Activated CD8-positive, alpha-beta memory T cell treated with anti-CD3 and anti-CD28 coated beads for 1 hour (primary cell): ENCODE results near the gene NCOA1.
"Not testable (repeated sequence)": the region's sequence is repeated elsewhere in the genome, so short reads cannot be mapped to it uniquely, and the experiment has no call there.

ENCODE experiments used
- DNase-seq, 2 donors: peaks; one replicate each; pipeline ENCODE4 v3.0.0-alpha.2; 2020; ENCODE audit warnings: low read depth in 1 of 2; ENCODE audit errors: extremely low read depth in 1 of 2

NCOA1 gene

GRCh38 chr2:24570225-24570624 lies 79.2 kb downstream of the NCOA1 start:
- no peak for DNase-seq

DNA sequence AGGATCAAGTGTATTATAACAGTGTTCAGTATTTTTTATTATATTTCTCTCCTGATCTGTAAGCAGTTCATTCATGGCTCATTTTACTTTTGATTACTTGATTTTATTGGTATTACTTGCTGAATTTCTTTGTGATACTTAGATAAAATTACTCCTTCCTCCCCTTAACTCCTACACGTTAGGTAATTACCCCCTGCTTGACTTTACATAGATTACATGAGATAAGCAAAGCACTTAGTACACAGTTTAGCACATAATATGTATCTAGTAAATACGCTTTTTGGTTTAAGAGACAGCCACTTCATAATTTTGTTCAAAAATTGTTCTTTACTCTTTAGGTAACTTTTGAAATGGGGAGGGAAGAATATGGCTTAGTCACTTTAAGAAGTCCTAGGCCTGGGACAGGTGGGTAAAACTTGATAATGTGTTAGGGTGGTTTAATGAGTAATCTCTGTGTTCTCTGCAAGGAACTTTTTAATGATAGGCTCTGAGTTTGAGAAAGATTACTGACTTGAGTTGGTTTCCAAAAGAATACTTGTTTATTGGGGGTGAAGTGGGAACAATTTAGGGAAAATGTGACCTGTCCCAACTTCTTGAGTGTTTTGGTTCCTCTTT lies 80.9 kb downstream of the NCOA1 start:
- no peak for DNase-seq

- no peak for DNase-seq
These were observed 85.1 kb downstream of the NCOA1 start for GRCh38 chr2:24576146-24576545.

GRCh38 chr2:24576617-24577016 lies 85.6 kb downstream of the NCOA1 start:
- no peak for DNase-seq

DNA sequence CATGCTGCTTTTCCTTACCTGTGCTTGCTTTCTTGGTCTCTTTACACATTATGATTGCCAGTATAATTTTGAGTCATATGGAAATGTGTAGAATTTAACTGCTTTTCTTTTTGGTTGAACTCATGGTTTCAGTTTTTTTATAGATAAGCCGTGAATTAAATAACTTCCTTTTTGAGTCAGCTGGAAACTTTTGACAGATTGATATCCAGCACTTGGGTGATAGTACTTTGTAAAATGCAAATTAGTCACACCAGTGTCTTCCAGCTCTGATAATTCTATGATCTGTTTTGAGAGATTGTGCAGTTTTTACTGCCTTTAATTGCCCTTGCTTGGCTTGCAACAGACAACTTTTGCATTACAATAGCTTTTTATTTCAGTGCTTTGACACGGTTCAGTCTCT lies 86.4 kb downstream of the NCOA1 start:
- DNase-seq: no peak

GRCh38 chr2:24579053-24579803 lies 88.2 kb downstream of the NCOA1 start:
- DNase-seq: no peak

- no peak for DNase-seq
These were observed 89.5 kb downstream of the NCOA1 start for GRCh38 chr2:24580561-24580960.

DNA sequence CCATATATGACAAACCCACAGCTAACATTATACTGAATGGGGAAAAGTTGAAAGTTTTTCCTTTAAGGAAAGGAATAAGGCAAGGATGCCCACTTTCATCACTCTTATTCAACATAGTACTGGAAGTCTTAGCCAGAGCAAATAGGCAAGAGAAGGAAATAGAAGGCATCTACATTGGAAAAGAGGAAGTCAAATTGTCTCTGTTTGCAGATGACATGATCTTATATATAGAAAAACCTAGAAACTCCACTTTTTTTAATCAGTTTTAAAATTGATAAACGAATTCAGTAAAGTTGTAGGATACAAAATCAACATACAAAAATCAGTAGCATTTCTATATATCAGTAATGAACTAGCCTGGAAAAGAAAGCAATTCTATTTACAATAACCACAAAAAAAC lies 90.9 kb downstream of the NCOA1 start:
- not testable (repeated sequence) for DNase-seq

- no peak for DNase-seq
These were observed 95.9 kb downstream of the NCOA1 start for GRCh38 chr2:24586955-24587354.

- DNase-seq: no peak
These were observed 97.2 kb downstream of the NCOA1 start for GRCh38 chr2:24588294-24588693.

- DNase-seq: no peak
These were observed 101.5 kb downstream of the NCOA1 start for GRCh38 chr2:24592441-24593100.

DNA sequence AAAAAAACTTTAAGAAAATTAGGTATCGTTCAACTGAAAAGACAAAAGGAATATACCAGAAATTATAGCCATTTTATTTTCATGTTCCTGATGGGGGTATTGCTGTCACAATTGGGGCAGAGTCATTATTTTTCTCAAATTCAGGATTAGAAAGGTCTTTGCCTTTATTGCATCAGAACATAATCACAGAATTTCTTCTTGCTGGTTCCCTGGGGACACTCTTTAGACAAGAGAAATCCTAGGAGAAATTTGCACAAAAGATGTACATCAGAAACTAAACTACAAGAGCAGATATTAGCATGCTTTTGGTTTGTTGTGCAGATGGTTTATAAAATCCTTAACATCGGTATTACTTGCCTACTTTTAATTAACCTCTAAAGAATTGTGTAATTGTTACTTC lies 103.2 kb downstream of the NCOA1 start:
- no peak for DNase-seq

DNA sequence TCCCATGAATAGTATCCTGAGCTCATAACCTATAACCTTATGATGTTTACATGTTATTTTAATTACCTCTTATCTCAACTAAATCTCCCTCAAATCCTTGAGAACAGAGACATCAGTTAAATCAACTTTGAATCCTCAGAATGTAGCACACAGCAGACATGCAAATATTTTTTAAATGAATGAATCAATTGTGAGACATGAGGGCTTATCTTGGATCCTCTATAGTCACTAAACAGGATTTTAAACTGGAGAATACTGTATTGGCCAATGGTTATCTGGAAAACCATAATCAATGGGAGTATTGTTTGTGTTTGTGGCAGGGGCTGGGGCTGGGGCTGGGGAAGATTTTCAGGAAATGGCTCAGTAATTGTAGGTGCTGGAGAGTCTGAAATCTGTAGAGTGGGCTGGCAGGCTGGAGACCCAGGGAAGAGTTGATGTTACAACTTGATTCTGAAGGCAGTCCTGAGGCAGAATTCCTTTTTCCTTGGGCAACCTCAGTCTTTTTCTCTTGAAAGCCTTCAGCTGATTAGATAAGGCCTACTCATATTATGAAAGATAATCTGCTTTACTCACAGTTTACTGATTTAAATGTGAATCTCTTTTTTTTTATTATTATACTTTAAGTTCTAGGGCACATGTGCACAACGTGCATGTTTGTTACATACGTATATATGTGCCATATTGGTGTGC lies 106.3 kb downstream of the NCOA1 start:
- no peak for DNase-seq

DNA sequence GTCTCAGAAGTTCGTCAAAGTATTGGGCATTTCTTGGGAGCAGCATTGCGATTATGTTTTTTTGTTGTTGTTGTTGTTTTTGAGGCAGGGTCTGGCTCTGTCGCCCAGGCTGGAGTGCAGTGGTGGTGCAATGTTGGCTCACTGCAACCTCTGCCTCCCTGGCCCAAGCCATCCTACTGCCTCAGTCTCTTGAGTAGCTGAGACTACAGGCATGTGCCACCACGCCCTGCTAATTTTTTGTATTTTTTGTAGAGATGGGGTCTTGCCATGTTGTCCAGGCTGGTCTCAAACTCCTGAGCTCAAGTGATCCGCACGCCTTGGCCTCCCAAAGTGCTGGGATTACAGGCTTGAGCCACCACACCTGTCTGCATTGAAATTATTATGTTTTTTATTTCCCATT lies 109.1 kb downstream of the NCOA1 start:
- DNase-seq: not testable (repeated sequence)

DNA sequence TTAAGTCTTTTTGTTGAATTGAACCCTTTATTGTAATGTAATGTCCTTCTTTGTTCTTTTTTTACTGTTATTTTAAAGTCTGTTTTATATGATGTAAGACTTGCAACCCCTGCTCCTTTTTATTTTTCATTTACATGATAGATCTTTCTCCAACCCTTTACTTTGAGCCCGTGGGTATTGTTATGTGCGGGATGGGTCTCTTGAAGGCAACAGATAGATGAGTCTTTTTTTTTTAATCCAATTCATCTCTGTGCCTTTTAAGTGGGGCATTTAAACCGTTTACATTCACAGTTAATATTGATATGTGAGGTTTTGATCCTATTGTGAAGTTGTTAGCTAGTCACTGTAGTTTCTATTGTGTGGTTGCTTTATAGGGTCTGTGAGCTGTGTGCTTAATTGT lies 120.6 kb downstream of the NCOA1 start:
- DNase-seq: no peak

DNA sequence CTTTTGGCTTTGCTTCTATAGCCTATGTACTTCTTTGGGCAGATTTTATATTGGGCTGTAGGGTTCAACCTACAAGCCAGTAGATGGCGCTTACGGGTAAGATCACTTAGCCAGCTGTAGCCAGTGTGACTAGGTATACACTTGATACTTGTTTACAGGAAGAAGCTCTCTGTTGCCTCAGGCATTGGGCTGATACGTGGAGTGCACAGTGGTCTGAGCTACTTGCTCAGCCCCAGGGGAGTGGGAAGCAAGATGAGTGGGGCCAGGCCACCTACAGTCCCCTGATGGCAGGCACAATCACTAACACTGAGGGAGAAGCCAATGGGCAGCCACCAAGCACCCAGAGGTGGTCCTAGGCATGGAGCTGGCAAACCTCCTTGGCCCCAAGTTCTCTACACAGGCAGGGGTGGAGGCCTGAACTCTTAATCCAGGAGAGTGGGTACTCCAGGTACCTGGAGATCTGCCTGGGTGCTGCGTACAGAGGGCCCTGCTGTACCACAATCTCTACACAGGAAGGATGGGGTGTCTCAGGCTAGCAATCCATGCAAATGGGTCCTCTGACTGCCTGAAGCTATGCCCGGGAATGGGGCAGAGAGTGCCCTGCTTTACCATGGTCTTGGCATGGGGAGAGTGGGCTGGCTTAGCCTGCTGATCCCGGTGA lies 122.2 kb downstream of the NCOA1 start:
- DNase-seq: no peak

DNA sequence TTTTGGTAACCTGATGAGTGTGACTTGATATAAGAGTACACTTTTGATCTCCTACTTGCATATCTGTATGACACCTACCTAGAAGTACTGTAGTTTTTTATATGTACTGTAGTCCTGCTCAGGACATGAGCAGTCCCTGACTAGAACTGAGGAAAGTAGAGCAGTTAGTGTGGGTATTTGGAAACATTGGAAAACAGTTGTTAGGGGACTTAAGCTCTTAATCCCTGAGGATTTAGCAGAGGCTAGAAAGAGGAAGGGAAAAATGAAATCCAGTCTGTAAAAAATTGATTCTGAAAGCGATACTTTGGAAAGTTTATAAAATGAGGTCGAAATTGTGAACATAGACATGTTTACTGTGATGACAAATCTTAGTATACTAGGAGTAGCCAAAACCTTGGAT lies 125.6 kb downstream of the NCOA1 start:
- DNase-seq: no peak

- DNase-seq: no peak
These were observed 126.4 kb downstream of the NCOA1 start for GRCh38 chr2:24617424-24617823.

DNA sequence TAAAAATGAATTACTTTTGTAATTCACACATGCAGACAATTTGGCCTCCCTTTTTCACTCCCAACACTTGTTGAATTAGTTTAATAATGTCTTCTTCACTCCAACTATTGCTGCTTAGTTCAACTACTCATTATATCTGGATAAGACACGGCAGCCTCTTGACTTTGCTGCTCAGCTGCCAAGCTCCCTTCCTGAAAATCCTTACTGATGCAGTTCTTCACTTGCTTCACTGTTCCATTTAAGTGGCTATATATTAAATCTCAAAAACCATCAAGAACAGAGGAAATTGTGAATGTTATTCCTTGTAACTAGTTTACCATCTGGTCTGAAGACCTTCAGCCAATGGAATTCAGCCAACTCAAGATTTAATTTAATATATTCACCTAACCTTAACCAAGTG lies 127.1 kb downstream of the NCOA1 start:
- DNase-seq: no peak

DNA sequence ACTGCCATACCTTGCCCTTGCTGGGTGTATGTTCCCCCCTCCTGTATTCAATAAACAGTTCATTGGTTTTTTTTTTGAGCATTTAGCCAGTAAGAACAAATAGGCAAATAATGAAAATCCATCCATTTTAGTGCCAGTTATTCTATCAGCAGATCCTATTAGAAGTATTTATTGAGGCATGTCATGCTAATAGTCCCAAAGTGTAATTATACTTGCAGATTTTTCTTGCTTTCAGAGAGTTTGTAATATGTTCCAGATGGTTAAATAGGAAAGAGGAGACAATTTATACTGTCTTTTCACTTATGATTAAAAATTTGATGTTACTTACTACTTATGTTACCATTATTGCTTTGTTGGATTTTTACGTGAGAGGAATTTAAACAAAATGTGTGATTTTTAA lies 127.6 kb downstream of the NCOA1 start:
- DNase-seq: no peak

GRCh38 chr2:24620936-24621335 lies 129.9 kb downstream of the NCOA1 start:
- DNase-seq: no peak
